ENCODE data around the gene ARID3A.

The ARID3A gene

DNA sequence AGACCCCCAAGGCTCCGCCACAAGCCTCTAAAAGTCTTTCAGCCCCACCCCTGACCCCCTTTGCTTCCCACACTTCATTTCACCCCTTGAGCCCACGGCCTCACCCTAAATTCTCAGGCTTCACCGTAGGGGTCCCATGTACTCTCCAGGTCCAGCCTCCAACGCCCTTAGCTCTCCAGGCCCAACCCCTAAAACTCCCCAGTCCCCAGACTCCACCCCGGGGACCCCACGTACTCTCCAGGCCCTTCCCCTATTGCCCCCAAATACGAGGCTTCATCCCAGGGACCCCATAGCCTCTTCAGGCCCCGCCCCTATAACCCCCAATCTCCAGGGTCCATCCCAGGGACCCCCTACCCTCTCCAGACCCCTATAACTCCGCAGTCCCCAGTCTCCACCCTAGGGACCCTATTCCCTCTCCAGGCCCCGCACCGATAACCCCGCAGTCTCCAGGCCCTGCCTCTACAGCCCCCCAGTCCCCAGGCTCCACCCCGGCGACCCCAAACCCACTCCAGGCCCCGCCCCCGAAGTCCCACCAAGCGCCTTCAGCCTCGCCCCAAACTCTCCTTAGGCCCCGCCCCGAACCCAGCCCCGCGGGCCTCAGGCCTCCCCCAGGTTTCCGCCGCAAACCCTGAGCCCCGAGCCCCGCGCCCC is 33.5 kb upstream of the ARID3A start:
- DNase-seq, result no peak

DNA sequence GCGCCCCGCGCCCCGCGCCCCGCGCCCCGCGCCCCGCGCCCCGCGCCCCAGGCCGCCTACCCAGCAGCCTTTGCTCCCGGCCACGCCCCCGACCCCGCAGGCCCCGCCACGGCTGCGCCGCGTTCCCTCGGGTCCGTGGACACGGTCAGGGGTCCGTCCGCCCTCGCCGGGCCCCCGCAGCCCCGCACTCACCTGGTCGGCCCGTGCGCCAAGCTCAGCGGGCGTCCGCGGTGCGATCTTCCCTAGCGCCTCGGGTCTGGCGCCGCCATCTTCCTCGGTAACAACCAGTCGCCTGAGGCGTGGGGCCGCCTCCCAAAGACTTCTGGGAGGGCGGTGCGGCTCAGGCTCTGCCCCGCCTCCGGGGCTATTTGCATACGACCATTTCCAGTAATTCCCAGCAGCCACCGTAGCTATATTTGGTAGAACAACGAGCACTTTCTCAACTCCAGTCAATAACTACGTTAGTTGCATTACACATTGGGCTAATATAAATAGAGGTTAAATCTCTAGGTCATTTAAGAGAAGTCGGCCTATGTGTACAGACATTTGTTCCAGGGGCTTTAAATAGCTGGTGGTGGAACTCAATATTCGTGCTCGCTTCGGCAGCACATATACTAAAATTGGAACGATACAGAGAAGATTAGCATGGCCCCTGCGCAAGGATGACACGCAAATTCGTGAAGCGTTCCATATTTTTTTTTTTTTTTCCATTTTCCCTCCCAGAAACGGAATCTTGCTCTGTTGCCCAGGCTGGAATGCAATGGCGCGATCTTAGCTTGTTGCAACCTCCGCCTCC is 32.7 kb upstream of the ARID3A start, which contains the start of the genes MED16 and RNU6-9:
MED16 (minus strand) TSS at position 294 of the 796 bp plus-strand sequence. CDS start 2,056 bp downstream, outside the sequence.
RNU6-9 (plus strand) TSS at position 591 of the 796 bp plus-strand sequence.
- peak; percentile 66 to 84 (median 78) for DNase-seq

DNA sequence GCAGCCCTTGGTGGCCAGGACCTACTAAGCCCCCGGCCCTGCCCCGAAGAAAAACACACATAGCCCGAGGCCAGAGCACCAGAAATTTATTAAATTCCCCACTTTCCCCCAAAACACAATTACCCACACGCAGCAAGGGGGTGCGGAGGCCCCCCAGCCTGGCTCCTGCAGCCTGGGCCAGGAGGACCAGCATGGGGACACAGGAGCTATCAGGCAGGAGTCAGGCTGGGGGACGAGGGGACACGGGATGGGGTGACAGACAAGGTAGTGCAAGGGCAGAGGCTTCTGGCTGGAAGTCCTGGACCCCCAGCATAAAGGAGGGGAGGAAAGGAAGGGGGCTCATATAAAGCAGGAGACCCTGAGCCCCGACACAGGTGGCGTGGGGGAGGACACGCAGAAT is 29.4 kb upstream of the ARID3A start:
- no peak for DNase-seq

DNA sequence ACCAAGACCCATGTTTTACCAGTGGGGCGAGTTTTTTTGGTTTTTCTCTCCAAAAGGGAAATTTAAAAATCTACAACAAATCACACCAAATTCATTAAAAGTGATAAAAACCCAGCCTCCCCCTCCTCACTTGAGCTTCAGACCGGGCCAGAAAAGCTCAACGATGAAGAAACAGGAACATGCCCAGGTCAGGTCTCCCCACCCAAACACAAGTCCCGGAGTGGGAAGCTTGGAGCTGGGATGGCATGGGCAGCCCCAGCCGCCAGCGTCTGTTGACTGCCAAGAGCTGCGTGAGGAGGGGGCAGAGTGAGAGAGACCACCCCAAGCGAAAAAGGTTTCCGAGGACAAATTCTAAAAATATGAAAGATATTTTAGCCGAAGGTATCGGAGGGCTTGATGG is 28.8 kb upstream of the ARID3A start:
- DNase-seq, result no peak

DNA sequence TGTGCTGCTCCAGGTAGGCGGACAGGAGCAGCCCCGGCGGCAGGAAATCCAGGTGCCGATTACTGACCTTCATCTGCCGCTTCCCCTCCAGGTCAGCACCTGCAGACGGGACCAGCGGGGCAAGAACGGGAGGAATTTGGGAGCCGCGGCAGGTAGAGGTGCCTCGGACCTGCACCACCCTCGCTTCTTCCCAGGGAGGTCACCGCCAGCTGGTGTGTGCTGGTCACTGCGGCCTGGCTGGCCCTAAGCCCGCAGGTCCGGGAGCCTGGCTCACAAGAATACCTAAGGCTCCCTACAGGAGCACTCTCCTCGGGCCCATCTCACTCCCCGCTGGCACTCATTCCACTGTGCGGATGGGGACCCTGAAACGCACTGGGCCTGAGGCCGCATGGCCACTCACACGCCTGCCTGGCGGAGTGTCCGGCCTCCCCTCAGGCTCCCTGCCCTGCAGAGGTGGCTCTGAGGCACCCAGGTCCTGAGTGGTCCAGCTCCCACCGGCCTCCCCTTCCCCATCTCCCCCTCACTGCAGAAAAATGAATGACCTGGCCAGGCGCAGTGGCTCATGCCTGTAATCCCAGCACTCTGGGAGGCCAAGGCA is 28.3 kb upstream of the ARID3A start:
- no peak for DNase-seq

DNA sequence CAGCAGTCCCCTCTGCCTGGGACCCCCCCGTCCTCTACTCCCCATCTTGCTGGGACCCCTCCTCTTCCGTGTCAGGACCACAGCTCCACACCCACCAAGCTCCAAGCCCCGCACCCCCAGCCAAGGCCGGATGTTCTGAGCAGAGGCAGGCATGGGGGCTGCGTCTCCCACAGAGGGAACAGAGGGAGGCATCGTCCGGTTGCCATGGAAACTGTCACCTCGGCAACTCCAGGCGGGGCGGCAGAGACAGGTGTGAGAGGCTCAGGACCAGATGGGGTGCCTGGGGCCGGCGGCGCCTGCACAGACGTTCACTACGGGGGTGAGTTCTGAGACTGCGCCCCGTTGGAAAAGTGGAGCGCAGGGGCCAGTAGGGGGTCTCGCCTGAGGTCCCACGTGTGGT is 27.2 kb upstream of the ARID3A start:
- no peak for DNase-seq

DNA sequence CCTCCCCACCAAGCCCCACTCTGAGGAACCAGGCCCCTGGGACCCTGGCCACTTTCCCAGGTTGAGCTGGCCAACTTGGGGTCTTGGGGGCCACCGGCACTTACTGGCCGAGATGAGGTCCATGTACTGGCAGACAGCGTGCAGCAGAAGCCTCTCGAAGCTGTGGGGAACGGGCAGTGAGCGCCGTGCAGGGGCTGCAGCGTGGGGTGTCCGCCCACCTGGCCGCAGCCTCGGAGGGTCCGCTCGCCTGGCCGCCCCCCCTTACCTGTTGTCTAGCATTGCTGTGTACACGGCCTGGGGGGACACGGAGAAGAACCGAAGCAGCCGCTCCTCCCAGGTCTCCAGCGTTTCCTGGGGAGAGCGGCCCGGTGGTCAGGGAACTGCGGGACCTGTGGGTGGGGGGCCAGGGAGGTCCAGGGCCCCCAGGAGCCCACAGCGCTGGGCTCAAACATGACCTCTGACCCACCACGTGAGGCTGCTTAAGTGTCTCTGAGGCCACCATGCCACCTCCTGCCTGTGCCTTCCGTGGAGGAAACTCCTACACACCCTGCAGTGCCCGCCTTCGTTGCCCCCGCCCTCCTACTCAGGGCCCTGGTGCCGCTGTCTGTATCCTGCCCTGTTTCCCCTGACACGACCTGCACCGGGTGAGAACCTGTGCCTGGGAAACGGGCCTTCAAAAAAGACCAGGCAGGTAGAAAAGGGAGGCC is 26.3 kb upstream of the ARID3A start:
- DNase-seq, result no peak

DNA sequence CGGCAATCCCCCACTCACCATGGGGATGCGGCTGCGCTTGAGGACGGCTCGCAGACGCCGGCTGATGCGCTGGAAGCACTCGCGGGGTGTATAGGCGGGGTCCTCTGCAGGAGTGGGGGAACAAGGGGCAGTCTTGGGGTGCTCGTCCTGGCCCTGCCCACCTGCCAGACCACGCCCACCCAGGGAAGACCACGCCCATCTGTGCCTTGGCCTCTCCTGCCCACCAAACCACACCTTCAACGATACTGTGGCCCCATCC is 25.9 kb upstream of the ARID3A start:
- DNase-seq, result no peak

DNA sequence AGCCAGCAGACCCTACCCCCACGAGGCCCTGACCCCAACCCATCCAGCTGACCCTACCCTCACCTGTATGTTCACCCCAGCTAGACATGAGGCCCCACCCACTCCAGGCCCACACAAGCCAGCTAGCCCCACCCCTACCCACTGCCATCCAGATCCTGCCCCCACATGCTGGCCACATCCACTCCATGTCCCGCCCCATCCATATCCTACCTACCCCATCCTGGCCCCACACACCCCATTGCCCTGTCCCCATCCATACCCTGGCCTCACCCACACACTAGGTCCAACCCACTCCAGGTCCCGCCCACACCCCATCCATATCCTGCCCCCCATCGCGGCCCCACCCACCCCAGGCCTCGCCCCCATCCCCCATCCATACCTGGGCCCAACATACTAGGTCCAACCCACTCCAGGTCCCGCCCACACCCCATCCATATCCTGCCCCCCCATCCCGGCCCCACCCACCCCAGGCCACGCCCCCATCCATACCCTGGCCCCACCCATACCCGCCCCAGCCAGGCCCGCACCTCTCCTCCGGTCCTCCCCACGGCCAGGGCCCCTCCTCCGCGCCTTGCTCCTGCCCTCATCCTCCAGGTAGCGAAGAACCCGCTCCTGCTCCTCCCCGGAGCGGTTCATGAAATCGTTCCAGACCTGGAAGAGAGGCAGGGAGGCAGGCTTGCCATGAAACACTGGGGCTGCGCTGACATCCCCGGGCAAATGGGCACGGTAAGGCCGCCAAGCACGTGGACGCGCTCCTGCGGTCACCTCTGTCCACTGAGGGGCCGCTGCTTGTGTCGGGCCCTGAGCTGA is 25.3 kb upstream of the ARID3A start:
- DNase-seq, result no peak

DNA sequence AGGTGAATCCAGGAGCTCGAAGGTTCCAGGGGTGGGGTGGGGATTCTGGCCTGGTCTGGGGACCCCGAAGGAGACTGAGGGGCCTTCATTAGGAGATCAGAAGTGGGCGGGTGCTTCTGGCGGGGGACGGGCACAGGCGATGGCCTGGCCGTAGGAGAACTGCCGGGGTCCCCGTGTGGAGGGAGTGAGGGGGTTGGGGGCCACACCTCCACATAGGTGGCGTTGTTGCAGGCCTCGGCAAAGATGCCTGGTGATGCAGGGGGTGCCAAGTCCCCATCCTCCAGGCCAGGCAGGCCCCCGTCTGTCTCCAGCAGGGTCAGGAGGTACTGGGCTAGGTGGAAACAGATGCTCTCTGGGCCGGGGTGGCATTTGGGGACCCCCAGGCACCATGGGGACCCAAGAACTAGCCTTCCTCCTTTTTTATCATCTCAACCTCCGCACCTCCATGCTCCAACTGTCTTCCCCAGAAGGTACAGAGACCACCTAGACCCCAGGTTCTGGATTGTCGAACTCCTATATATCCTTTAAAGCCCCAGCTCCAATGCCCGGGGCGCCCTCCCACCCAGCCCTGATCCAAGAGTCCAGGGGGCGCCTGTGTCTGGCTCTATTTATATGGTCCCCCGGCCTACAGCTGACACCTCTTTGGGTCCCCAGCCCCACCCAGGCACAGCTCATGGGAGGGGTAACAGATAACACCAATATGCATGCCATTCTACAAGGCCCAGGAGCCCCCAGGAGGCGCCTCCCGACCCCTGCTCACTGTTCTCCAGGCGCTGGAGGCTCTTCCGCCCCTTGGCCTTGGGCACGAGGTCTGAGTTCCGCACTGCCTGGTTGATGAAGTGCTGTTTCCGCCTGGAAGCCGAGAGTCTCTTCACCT is 24.4 kb upstream of the ARID3A start:
- no peak for DNase-seq

DNA sequence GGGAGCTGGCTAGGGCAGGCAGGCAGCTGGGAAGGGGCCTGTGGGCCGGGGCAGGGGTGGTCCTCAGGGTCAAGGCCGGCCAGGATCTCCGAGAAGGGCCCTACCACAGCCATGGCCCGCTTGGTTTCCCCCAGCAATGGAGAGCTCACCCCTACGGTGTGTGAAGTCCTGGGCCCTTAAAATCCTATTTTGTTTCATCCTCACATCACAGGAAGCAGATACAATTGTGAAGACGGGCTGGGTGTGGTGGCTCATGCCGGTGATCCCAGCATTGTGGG is 23.8 kb upstream of the ARID3A start:
- DNase-seq, result no peak

DNA sequence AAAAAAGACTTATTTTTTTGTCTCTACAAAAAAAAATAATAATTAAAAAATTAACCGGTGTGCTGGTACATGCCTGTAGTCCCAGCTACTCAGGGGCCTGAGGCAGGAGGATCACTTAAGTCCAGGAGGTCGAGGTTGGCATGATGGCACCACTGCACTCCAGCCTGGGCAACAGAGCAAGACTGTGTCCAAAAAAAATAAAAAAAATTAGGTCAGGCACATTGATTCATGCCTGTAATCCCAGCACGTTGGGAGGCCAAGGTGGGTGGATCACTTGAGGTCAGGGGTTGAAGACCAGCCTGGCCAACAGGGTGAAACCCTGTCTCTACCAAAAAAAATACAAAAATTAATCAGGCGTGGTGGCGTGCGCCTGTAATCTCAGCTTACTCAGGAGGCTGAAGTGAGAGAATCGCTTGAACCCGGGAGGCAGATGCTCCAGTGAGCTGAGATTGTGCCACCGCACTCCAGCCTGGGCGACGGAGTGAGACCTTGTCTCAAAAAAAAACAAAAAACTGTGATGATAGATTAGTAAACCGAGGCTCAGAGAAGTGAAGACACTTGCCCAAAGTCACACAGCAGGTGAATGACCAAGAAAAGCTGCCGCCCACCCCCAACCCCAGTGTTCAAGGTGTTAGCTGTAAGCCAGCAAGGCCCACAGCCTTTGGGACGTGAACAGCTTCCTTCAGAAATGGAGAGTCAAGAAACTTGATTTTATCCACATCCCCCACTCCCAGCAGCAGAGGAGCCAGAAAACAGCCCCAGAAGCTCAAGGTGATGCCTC is 23.2 kb upstream of the ARID3A start:
- DNase-seq, result no peak

DNA sequence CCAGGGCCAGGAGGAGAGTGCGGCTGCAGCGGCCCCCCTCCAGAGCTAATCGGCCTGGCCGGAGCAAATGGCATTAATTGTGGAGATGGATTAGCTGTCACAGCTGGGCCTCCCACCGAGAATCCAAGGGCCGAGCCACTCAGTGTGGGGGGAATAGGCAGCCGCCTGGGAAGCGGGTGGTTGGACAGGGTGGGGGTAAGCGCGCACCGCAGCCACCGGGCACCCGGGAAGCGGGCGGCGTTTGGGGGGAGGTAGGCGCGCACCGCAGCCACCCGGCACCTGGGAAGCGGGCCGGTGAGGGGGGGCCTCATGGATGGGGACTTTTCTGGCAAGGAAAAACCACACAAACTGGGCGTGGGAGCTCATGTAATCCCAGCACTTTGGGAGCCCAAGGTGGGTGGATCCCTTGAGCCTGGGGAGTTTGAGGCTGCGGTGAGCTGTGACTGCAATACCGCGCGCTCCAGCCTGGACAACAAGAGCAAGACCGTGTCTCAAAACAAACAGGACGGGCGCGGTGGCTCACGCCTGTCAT is 22.5 kb upstream of the ARID3A start:
- DNase-seq, result no peak

DNA sequence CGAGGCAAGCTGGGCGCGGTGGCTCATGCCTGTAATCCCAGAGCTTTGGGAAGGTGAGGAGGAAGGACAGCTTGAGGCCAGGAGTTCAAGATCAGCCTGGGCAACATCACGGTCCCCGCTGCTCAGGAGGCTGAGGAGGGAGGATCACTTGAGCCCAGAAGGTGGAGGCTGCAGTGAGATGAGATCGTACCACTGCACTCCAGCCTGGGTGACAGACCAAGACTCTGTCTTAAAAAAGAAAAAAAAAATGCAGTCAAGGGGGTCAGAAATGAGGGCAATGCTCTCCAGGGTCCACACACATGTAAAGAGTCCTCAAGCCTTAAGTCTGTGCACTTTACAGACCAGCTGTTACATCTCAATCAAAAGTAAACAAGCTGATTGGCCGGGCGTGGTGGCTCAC is 21.3 kb upstream of the ARID3A start:
- DNase-seq, result no peak

DNA sequence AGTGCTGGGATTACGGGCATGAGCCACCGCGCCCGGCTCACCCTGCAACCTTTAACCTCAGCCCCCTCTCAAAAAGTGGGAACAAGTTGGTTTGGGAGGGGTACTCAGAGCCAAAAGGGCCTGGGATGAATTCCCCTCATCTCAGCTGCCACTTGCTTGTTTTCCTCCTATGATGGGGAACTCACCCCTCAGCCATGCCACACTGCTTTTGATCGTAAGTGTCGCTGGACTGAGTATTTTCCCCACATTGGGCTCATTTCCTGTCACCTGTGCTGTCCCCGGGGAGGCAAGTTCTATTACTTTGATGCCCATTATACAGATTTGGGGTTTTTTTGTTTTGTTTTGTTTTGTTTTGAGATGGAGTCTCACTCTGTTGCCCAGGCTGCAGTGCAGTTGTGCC is 19.4 kb upstream of the ARID3A start:
- DNase-seq, result no peak

DNA sequence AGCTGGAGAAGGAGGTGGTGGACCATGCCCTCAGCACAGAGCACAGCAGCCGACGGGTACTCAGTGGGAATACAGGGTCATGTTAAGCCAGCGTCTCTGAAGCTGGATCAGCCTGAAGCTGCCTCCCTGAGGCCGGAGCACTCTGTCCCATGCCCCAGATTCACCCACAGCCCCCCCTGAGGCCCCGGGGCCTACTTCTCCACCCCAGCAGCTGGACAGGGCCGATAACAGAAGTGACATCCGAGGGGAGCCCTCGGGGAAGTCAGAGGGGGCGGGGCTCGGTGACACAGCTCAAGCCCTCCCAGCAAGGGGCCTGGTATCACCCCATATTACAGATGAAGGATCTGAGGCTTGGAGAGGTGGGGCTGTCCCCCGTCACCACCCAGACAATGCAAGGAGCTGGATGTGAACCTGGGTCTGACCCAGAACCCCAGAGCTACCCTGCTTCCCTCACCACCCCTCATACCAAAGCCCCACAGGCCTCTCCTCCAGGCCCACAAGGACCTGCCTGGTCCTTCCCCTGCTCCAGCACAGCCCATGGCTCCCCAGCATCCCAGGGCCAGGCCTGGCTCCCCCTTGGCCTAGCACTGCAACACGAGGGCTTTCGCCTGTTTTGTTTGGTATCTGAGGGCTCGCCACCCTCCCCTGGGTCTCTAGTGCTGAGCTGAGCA is 18.5 kb upstream of the ARID3A start:
- DNase-seq, result no peak

DNA sequence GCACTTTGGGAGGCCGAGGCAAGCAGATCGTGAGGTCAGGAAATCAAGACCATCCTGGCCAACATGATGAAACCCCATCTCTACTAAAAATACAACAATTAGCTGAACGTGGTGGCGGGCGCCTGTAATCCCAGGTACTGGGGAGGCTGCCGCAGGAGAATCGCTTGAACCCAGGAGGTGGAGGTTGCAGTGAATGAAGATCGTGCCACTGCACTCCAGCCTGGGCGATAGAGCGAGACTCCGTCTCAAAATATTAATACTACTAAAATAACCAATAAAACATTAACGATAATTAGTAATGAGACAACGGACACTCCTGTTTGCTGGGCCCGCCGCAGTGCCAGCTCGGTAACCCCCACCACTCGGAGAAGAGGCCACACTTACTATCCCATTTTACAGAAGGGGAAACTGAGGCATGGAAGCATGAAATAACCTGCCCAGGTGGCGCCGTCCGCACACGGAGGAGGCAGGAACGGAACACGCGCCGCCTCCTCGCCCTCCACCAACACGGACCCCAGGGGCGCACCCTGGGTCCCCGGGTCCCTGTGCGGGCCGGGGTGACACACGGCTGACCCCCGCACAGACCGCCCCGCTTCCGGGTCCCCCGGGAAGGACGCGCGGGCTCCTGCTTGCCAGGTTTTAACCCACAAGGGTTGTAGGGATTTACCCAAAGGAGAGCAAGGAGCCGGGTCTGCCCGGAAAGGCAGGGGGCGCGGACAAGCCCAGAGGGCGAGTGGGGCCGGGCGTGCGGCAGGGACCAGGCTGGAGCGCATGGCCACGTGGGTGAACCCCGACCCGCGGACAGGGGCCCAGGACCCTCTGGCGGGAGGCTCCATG is 14.4 kb upstream of the ARID3A start:
- DNase-seq, result no peak

DNA sequence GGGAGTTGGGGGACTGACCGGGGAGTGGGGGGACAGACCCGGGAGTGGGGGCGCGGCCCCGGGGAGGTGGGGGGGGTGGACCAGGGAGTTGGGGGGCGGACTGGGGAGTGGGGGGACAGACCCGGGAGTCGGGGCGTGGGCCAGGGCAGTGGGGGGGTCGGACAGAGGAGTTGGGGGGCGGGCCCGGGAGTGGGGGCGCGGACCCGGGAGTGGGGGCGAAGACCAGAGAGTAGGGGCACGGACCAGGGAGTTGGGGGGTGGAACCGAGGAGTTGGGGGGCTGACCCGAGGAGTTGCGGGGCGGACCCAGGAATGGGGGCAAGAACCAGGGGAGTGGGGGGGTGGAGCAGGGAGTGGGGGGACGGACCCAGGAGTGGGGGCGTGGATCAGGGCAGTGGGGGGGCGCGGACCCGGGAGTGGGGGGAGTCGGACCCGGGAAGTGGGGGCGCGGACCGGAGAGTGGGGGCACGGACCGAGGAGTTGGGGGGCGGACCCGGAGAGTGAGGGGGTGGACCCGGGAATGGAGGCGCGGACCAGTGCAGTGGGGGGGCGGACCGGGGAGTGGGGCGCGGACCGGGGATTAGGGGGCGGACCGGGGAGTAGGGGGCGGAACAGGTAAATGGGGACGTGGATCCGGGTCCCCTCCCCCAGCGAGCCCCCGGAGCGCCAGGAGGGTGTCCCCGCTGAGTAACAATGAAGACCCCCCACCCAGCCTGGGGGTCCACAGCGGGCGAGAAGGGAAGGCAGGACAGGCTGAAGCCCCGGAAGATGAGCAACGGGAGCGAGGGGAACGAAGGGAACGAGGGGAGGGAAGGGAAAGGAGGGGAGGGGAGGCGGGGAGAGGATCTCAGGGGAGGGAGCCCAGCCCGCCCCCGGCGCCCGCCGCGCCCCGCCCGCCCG is 13.4 kb upstream of the ARID3A start:
- DNase-seq, result no peak
